GM12875 (cell line): ENCODE data around the gene SH3PXD2B.

Experiments used
- H3K4me3 ChIP-seq: one replicate; pipeline ENCODE4 v1.5.1; 2011; ENCODE audit warnings: low read depth, low read length, control low read depth
- CTCF ChIP-seq: IDR thresholded peaks from 2 replicates; pipeline ENCODE4 v1.5.1; 2011; ENCODE audit warnings: low read depth, mild to moderate bottlenecking, control low read depth, inconsistent platforms, low read length, moderate library complexity, borderline replicate concordance; ENCODE audit not compliant: insufficient read depth

SH3PXD2B gene

GRCh38 chr5:172365948-172366608 lies 88.2 kb downstream of the SH3PXD2B start:
- TF ChIP-seq CTCF, result no peak
- no peak overlapping the region for H3K4me3 ChIP-seq

GRCh38 chr5:172364773-172365172 lies 89.6 kb downstream of the SH3PXD2B start:
- no peak overlapping the region for H3K4me3 ChIP-seq
- TF ChIP-seq CTCF, result no peak

GRCh38 chr5:172362755-172363154 lies 91.6 kb downstream of the SH3PXD2B start:
- H3K4me3 ChIP-seq, result no peak overlapping the region
- TF ChIP-seq CTCF, result no peak

GRCh38 chr5:172361566-172362238 lies 92.6 kb downstream of the SH3PXD2B start:
- H3K4me3 ChIP-seq, result no peak overlapping the region
- TF ChIP-seq CTCF, result no peak

GRCh38 chr5:172358345-172358744 lies 96.0 kb downstream of the SH3PXD2B start:
- no peak overlapping the region for H3K4me3 ChIP-seq
- TF ChIP-seq CTCF, result no peak

- no peak overlapping the region for H3K4me3 ChIP-seq
These were observed 97.8 kb downstream of the SH3PXD2B start for GRCh38 chr5:172356527-172356926.

More at GRCh38 chr5:172356527-172356926, 97.8 kb downstream of the SH3PXD2B start:
- no peak for TF ChIP-seq CTCF
